Measurements from ENCODE around the gene GBF1. TPM values are rescaled to one million over a fixed set of nuclear protein-coding genes. Genes with fewer than 3 reads are reported as not detected.
A peak's percentile ranks its signal among the peaks of the same experiment; 100 is the strongest.

Gene GBF1
- total and polyA plus RNA-seq, 8 donors: 5.7 to 47.3 (median 21.9) TPM

- no peak for DNase-seq
- intact Hi-C loops (cut with DNase I; ENCODE audit: low total_unique reads): no loop called here
- Histone ChIP-seq H3K4me3 (no peak overlapping the region), H3K36me3 (no peaks in the 10 kb centered on the region), H3K9me3 (no peaks in the 10 kb centered on the region), H3K4me1 (no peaks in the 10 kb centered on the region), H3K27me3 (no peaks in the 10 kb centered on the region), H3K27ac (no peak overlapping the region)
- 72 to 86% (median 78%) methylated on average over 5 of the region's 5 CpGs for WGBS, 5 donors
- TF ChIP-seq POLR2AphosphoS5 (IDR thresholded peaks at IDR 0.05) (no peak), POLR2A (IDR thresholded peaks at IDR 0.05) (no peak), EP300 (IDR thresholded peaks at IDR 0.05) (no peak), CTCF (IDR thresholded peaks at IDR 0.05) (no peak)
Measured at GRCh38 chr10:102219370-102219769, 26.0 kb upstream of the GBF1 start.

GRCh38 chr10:102220612-102221011, 24.7 kb upstream of the GBF1 start:
- peak in 1 of 2 donors; percentile 34 for DNase-seq
- no peak overlapping the region for H3K27ac ChIP-seq
- H3K27me3 ChIP-seq: no peaks in the 10 kb centered on the region
- no peaks in the 10 kb centered on the region for H3K36me3 ChIP-seq
- no peak for TF ChIP-seq POLR2AphosphoS5 (IDR thresholded peaks at IDR 0.05)
- TF ChIP-seq POLR2A (IDR thresholded peaks at IDR 0.05): no peak
- no peak for TF ChIP-seq EP300 (IDR thresholded peaks at IDR 0.05)
- no peak for TF ChIP-seq CTCF (IDR thresholded peaks at IDR 0.05)
- no peaks in the 10 kb centered on the region for H3K9me3 ChIP-seq
- intact Hi-C loops (cut with DNase I; ENCODE audit: low total_unique reads): no loop called here
- peaks cover 0 to 3% (median 2%) of the 10 kb centered on the region in 4 donors for H3K4me1 ChIP-seq
- H3K4me3 ChIP-seq: no peak overlapping the region

- TF ChIP-seq EP300 (IDR thresholded peaks at IDR 0.05): no peak
- TF ChIP-seq POLR2A (IDR thresholded peaks at IDR 0.05): no peak
- TF ChIP-seq CTCF (IDR thresholded peaks at IDR 0.05): no peak
- intact Hi-C loops (cut with DNase I; ENCODE audit: low total_unique reads): no loop called here
- WGBS, 5 donors: 78 to 87% (median 82%) methylated on average over 5 of the region's 5 CpGs
Measured at GRCh38 chr10:102222797-102223196, 22.5 kb upstream of the GBF1 start.

GRCh38 chr10:102225646-102226541, 19.4 kb upstream of the GBF1 start, which contains the start of gene ELOVL3:
TSS of gene ELOVL3 (plus strand) at chr10:102226299. CDS start at chr10:102226549, 250 bp downstream.
- Histone ChIP-seq H3K27ac (peak within 1 kb of the TSS in 4 of 5 donors; percentile 60 to 76 (median 70)), H3K4me1 (peaks cover 17 to 36% (median 26%) of the 10 kb centered on the region in 4 donors), H3K9me3 (no peaks in the 10 kb centered on the region), H3K36me3 (no peaks in the 10 kb centered on the region), H3K4me3 (peak within 1 kb of the TSS; percentile 25 to 36 (median 34)), H3K27me3 (peaks cover 0 to 41% (median 21%) of the 10 kb centered on the region in 3 donors)
- DNase-seq: peak; percentile 94 to 97
- intact Hi-C loops (cut with DNase I; ENCODE audit: low total_unique reads): no loop called here
- WGBS, 5 donors: 6% methylated on average over 29 to 47 of the region's 47 CpGs
- peak in 2 of 3 donors; percentile 7 to 62 for TF ChIP-seq POLR2AphosphoS5 (IDR thresholded peaks at IDR 0.05)
- TF ChIP-seq EP300 (IDR thresholded peaks at IDR 0.05): no peak

More at GRCh38 chr10:102222797-102223196, 22.5 kb upstream of the GBF1 start:
- Histone ChIP-seq H3K4me3 (no peak overlapping the region), H3K27me3 (peaks cover 0 to 11% (median 7%) of the 10 kb centered on the region in 3 donors), H3K36me3 (no peaks in the 10 kb centered on the region), H3K9me3 (no peaks in the 10 kb centered on the region), H3K4me1 (peaks cover 6 to 22% (median 13%) of the 10 kb centered on the region in 4 donors), H3K27ac (no peak overlapping the region)
- DNase-seq: no peak

Measured in stomach (tissue), 9 donors.